A673 (cell line): ENCODE measurements around the gene CAMK2N2. TPM values are rescaled to one million over a fixed set of nuclear protein-coding genes. Genes with fewer than 3 reads are reported as not detected.

ENCODE experiments used
- BruUV-seq: library from RNA; stranded (reverse); fragments of 400-500 nt; replicated peaks from 2 replicates; lab custom pipeline; 2021; lab: Mats Ljungman, UMichigan
- CTCF ChIA-PET: fragments of 300-600 bp; sonication (Branson Sonifier 250); formaldehyde crosslinking; loops from one replicate; lab custom pipeline; 2022; ENCODE audit warnings: antibody characterized with exemption; lab: Charles Lee
- POLR2A ChIA-PET: fragments of 300-600 bp; sonication (Branson Sonifier 250); formaldehyde crosslinking; loops from one replicate; lab custom pipeline; 2022; ENCODE audit warnings: antibody characterized with exemption; ENCODE audit not compliant: low non-redundant PET; lab: Charles Lee
- DNase-seq: peaks from one replicate; pipeline ENCODE4 v3.0.0-alpha.2; 2015; ENCODE audit warnings: low spot score
- H3K27ac ChIP-seq: fragments of 200-600 bp; sonication (generic); 2 replicates; pipeline ENCODE4 v1.5.1; 2016; ENCODE audit warnings: mixed run types, low read depth, mild to moderate bottlenecking, mixed read lengths, antibody characterized with exemption, low read length; ENCODE audit not compliant: poor library complexity, severe bottlenecking
- H3K27me3 ChIP-seq: fragments of 200-600 bp; sonication (generic); replicated peaks from 2 replicates; pipeline ENCODE4 v1.6.1; 2017; ENCODE audit warnings: mixed run types, low read depth, mild to moderate bottlenecking, mixed read lengths, antibody characterized with exemption, low read length; ENCODE audit not compliant: insufficient read depth, poor library complexity
- H3K36me3 ChIP-seq: fragments of 200-600 bp; sonication (generic); 2 replicates; pipeline ENCODE4 v1.6.1; 2016; ENCODE audit warnings: mixed run types, mild to moderate bottlenecking, mixed read lengths, antibody characterized with exemption, low read length; ENCODE audit not compliant: insufficient read depth, poor library complexity, severe bottlenecking
- H3K4me1 ChIP-seq: fragments of 200-600 bp; sonication (generic); 2 replicates; pipeline ENCODE4 v1.6.1; 2017; ENCODE audit warnings: mixed run types, mild to moderate bottlenecking, mixed read lengths, antibody characterized with exemption, low read length; ENCODE audit not compliant: insufficient read depth, poor library complexity, severe bottlenecking
- H3K4me3 ChIP-seq: fragments of 200-600 bp; sonication (generic); 2 replicates; pipeline ENCODE4 v1.5.1; 2016; ENCODE audit warnings: low read depth, mixed run types, mild to moderate bottlenecking, mixed read lengths, low read length; ENCODE audit not compliant: poor library complexity, severe bottlenecking
- H3K9me3 ChIP-seq: fragments of 200-600 bp; sonication (generic); 2 replicates; pipeline ENCODE4 v1.6.1; 2016; ENCODE audit warnings: mixed run types, low read depth, mild to moderate bottlenecking, mixed read lengths, antibody characterized with exemption, low read length; ENCODE audit not compliant: poor library complexity, severe bottlenecking
- EZH2 ChIP-seq: fragments of 200-600 bp; sonication (generic); IDR thresholded peaks from 2 replicates; pipeline ENCODE4 v1.6.1; 2017; ENCODE audit warnings: borderline replicate concordance, low read depth, mild to moderate bottlenecking, mixed read lengths, antibody characterized with exemption, low read length; ENCODE audit not compliant: poor library complexity, severe bottlenecking
- intact Hi-C: fragments of 100-400 bp; cut with micrococcal nuclease; formaldehyde crosslinking; loops from one replicate; pipeline ENCODE4 v1.10.0; 2022; ENCODE audit not compliant: unreplicated experiment
- microRNA-seq: library from miRNA; unstranded; fragments of <30 nt; microRNA quantifications from one replicate; pipeline ENCODE4 v1.2.0, GENCODE V29; 2021
- total RNA-seq: library from RNA; stranded (reverse); gene quantifications from 2 replicates; pipeline ENCODE4 v1.2.3, GENCODE V29; 2021
- TF ChIP-seq, protein P1 (sequence below): fragments of 300-800, 200-600 bp; sonication (generic); conservative IDR thresholded peaks from 2 replicates; pipeline ENCODE4 v1.5.1; 2017; ENCODE audit warnings: low read depth, mild to moderate bottlenecking, antibody characterized with exemption, low read length, moderate library complexity, mixed read lengths

CAMK2N2 gene
- total RNA-seq, 1 experiment from 2014 or later = 1.3 TPM

DNA sequence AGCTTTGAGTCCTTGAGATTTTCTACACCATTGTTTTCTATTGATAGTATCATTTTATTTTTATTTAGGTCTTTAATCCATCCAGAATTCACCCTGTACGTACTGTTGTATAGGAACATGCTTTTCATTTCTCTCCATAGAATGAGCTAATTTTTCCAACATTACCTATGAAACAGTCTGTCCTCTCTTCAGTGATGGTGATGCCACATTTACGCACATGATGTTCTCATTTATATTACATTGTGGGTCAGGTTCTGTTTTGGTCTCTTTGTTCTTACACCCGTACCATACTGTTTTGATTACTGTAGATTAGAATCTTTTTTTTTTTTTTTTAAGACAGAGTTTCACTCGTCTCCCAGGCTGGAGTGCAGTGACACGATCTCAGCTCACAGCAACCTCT, 49.6 kb downstream of the CAMK2N2 start:
- Histone ChIP-seq H3K27ac (no peak overlapping the region), H3K4me1 (no peaks in the 10 kb centered on the region), H3K36me3 (no peaks in the 10 kb centered on the region), H3K27me3 (peaks cover 6% of the 10 kb centered on the region), H3K9me3 (no peaks in the 10 kb centered on the region), H3K4me3 (no peak overlapping the region)
- POLR2A ChIA-PET = no interaction called here
- no TSS peak for BruUV-seq
- TF ChIP-seq, protein P1, sequence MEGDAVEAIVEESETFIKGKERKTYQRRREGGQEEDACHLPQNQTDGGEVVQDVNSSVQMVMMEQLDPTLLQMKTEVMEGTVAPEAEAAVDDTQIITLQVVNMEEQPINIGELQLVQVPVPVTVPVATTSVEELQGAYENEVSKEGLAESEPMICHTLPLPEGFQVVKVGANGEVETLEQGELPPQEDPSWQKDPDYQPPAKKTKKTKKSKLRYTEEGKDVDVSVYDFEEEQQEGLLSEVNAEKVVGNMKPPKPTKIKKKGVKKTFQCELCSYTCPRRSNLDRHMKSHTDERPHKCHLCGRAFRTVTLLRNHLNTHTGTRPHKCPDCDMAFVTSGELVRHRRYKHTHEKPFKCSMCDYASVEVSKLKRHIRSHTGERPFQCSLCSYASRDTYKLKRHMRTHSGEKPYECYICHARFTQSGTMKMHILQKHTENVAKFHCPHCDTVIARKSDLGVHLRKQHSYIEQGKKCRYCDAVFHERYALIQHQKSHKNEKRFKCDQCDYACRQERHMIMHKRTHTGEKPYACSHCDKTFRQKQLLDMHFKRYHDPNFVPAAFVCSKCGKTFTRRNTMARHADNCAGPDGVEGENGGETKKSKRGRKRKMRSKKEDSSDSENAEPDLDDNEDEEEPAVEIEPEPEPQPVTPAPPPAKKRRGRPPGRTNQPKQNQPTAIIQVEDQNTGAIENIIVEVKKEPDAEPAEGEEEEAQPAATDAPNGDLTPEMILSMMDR = no peak
- no peak for TF ChIP-seq EZH2
- intact Hi-C loops = no loop called here
- CTCF ChIA-PET = no interaction called here
- no peak for DNase-seq

DNA sequence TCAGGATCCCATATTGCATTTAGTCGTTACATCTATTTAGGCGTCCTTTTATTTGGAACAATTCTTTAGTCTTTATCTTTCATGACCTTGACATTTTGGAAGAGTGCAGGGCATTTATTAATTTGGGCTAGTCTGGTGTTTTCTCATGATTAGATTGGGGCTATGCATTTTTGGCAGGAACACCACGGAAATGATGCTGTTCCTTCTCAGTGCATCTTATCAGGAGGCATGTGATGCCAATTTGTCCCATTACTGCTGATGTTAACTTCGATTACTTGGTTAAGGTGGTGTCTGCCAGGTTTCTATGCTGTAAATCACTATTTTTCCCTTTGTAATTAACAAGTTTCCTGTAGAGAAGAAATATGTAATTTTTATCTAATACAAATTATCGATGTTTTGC, 50.1 kb downstream of the CAMK2N2 start:
- Histone ChIP-seq H3K4me1 (no peaks in the 10 kb centered on the region), H3K27me3 (peaks cover 10% of the 10 kb centered on the region), H3K4me3 (no peak overlapping the region), H3K9me3 (no peaks in the 10 kb centered on the region), H3K36me3 (no peaks in the 10 kb centered on the region), H3K27ac (no peak overlapping the region)
- DNase-seq = no peak
- intact Hi-C loops = no loop called here
- BruUV-seq = no TSS peak
- ChIA-PET POLR2A (no interaction called here), CTCF (no interaction called here)
- TF ChIP-seq EZH2 = no peak
- TF ChIP-seq, protein P1 = no peak

Small RNAs within 50 kb of the gene (microRNA-seq; reads per million reads assigned to microRNA genes)
- gene MIR1224 = not detected

Other genes with a start within 250 kb of the CAMK2N2 start
- gene ABCC5, start 243.7 kb downstream of the CAMK2N2 start, total RNA-seq = 30.3 and 32.0 TPM in 2 replicates
- not detected in 2 replicates for gene HTR3D, start 229.8 kb downstream of the CAMK2N2 start, total RNA-seq
- not detected in 2 replicates for gene HTR3C, start 208.5 kb downstream of the CAMK2N2 start, total RNA-seq
- gene HTR3E, start 164.5 kb downstream of the CAMK2N2 start, total RNA-seq = not detected in 2 replicates
- 57.8 and 64.2 TPM in 2 replicates for gene EIF2B5, start 126.2 kb downstream of the CAMK2N2 start, total RNA-seq
- gene DVL3, start 106.2 kb downstream of the CAMK2N2 start, total RNA-seq = 82.6 and 83.3 TPM in 2 replicates
- 382 and 419 TPM in 2 replicates for gene AP2M1, start 86.7 kb downstream of the CAMK2N2 start, total RNA-seq
- gene ABCF3, start 75.4 kb downstream of the CAMK2N2 start, total RNA-seq = 65.1 and 65.2 TPM in 2 replicates
- gene VWA5B2, start 32.0 kb downstream of the CAMK2N2 start, total RNA-seq = 0.13 TPM in 1 of 2 replicates, not detected in the other
- 68.5 and 68.8 TPM in 2 replicates for gene ALG3, start 12.6 kb downstream of the CAMK2N2 start, total RNA-seq
- gene EEF1AKMT4, start 11.9 kb downstream of the CAMK2N2 start, total RNA-seq = 7.0 and 7.8 TPM in 2 replicates
- not detected in 2 replicates for gene ECE2, start 14.5 kb upstream of the CAMK2N2 start, total RNA-seq
- 622 and 645 TPM in 2 replicates for gene PSMD2, start 37.7 kb upstream of the CAMK2N2 start, total RNA-seq
- gene EIF4G1, start 53.1 kb upstream of the CAMK2N2 start, total RNA-seq = 475 and 559 TPM in 2 replicates
- 15.1 and 23.2 TPM in 2 replicates for gene FAM131A, start 76.0 kb upstream of the CAMK2N2 start, total RNA-seq
- gene CLCN2, start 100.1 kb upstream of the CAMK2N2 start, total RNA-seq = 11.2 and 14.8 TPM in 2 replicates
- 92.1 and 92.6 TPM in 2 replicates for gene POLR2H, start 100.2 kb upstream of the CAMK2N2 start, total RNA-seq
- gene THPO, start 116.7 kb upstream of the CAMK2N2 start, total RNA-seq = not detected in 2 replicates
- gene CHRD, start 118.5 kb upstream of the CAMK2N2 start, total RNA-seq = 0.06 and 0.57 TPM in 2 replicates